Activated T-cell treated with anti-CD3 and anti-CD28 coated beads, Interleukin-2, amount 50 U/mL, for 1 hour (primary cell): ENCODE measurements around the gene ASXL2.
"Not testable (repeated sequence)": the region's sequence is repeated elsewhere in the genome, so short reads cannot be mapped to it uniquely, and the experiment has no call there.

Experiments
- DNase-seq: peaks from one replicate; pipeline ENCODE4 v3.0.0-alpha.2; 2020

Gene ASXL2

GRCh38 chr2:25725877-25726276, 152.4 kb downstream of the ASXL2 start:
- DNase-seq, result no peak

- no peak for DNase-seq
Measured at GRCh38 chr2:25724756-25725155, 153.5 kb downstream of the ASXL2 start.

GRCh38 chr2:25722224-25722623, 156.1 kb downstream of the ASXL2 start:
- no peak for DNase-seq

- no peak for DNase-seq
Measured at GRCh38 chr2:25720575-25720974, 157.7 kb downstream of the ASXL2 start.

GRCh38 chr2:25714740-25715139, 163.5 kb downstream of the ASXL2 start:
- DNase-seq, result no peak

GRCh38 chr2:25712455-25712854, 165.8 kb downstream of the ASXL2 start:
- DNase-seq, result no peak

GRCh38 chr2:25711675-25712354, 166.5 kb downstream of the ASXL2 start:
- DNase-seq, result no peak

- DNase-seq, result no peak
Measured at GRCh38 chr2:25710750-25711149, 167.5 kb downstream of the ASXL2 start.

GRCh38 chr2:25709349-25709748, 168.9 kb downstream of the ASXL2 start:
- DNase-seq, result no peak

GRCh38 chr2:25707927-25708590, 170.2 kb downstream of the ASXL2 start:
- DNase-seq, result no peak

GRCh38 chr2:25705575-25705974, 172.7 kb downstream of the ASXL2 start:
- DNase-seq, result not testable (repeated sequence)

GRCh38 chr2:25701801-25702200, 176.5 kb downstream of the ASXL2 start:
- no peak for DNase-seq

- DNase-seq, result no peak
Measured at GRCh38 chr2:25700221-25700660, 178.0 kb downstream of the ASXL2 start.

- no peak for DNase-seq
Measured at GRCh38 chr2:25699216-25699615, 179.1 kb downstream of the ASXL2 start.

- no peak for DNase-seq
Measured at GRCh38 chr2:25698752-25699151, 179.5 kb downstream of the ASXL2 start.

- DNase-seq, result no peak
Measured at GRCh38 chr2:25697559-25698341, 180.5 kb downstream of the ASXL2 start.

GRCh38 chr2:25692737-25693445, 185.4 kb downstream of the ASXL2 start:
- no peak for DNase-seq

- DNase-seq, result no peak
Measured at GRCh38 chr2:25692143-25692542, 186.1 kb downstream of the ASXL2 start.

- DNase-seq, result no peak
Measured at GRCh38 chr2:25690058-25690457, 188.2 kb downstream of the ASXL2 start.

GRCh38 chr2:25688236-25688635, 190.1 kb downstream of the ASXL2 start:
- DNase-seq, result no peak

GRCh38 chr2:25685741-25686140, 192.5 kb downstream of the ASXL2 start:
- no peak for DNase-seq

- no peak for DNase-seq
Measured at GRCh38 chr2:25684577-25685473, 193.5 kb downstream of the ASXL2 start.
